BE2C (cell line): Measurements from ENCODE around the gene UCHL5.

Experiments used
- DNase-seq: peaks from one replicate; pipeline ENCODE4 v3.0.0-alpha.2; 2020
- H3K27me3 ChIP-seq: fragments of 250-450 bp; sonication (Bioruptor Pico); 2 replicates; pipeline ENCODE4 v1.5.1; 2020; ENCODE audit warnings: mild to moderate bottlenecking
- H3K36me3 ChIP-seq: fragments of 250-450 bp; sonication (Bioruptor Pico); 2 replicates; pipeline ENCODE4 v1.5.1; 2020; ENCODE audit warnings: mild to moderate bottlenecking
- H3K4me1 ChIP-seq: fragments of 250-450 bp; sonication (Bioruptor Pico); 2 replicates; pipeline ENCODE4 v1.5.1; 2020
- H3K4me3 ChIP-seq: 2 replicates; pipeline ENCODE4 v1.5.1; 2011; ENCODE audit warnings: low read depth, low read length
- H3K9me3 ChIP-seq: fragments of 250-450 bp; sonication (Bioruptor Pico); 2 replicates; pipeline ENCODE4 v1.5.1; 2020
- CTCF ChIP-seq: IDR thresholded peaks from 2 replicates; pipeline ENCODE4 v1.5.1; 2012; ENCODE audit warnings: mild to moderate bottlenecking, low read depth, low read length

UCHL5 gene

GRCh38 chr1:193025218-193025617 is 33.9 kb downstream of the UCHL5 start:
- no peak for DNase-seq
- Histone ChIP-seq H3K4me3 (no peak overlapping the region), H3K36me3 (peaks cover 30% of the 10 kb centered on the region), H3K4me1 (no peaks in the 10 kb centered on the region), H3K27me3 (no peaks in the 10 kb centered on the region), H3K9me3 (no peaks in the 10 kb centered on the region)
- TF ChIP-seq CTCF: no peak

GRCh38 chr1:193019442-193020026 is 39.6 kb downstream of the UCHL5 start:
- Histone ChIP-seq H3K4me3 (no peak overlapping the region), H3K9me3 (no peaks in the 10 kb centered on the region), H3K4me1 (no peaks in the 10 kb centered on the region), H3K27me3 (no peaks in the 10 kb centered on the region), H3K36me3 (peaks cover 8% of the 10 kb centered on the region)
- TF ChIP-seq CTCF: peak; percentile 44
- peak; percentile 22 for DNase-seq

- no peaks in the 10 kb centered on the region for H3K27me3 ChIP-seq
- H3K36me3 ChIP-seq: peaks cover 6% of the 10 kb centered on the region
- no peaks in the 10 kb centered on the region for H3K4me1 ChIP-seq
- no peak for TF ChIP-seq CTCF
- DNase-seq: no peak
- H3K9me3 ChIP-seq: no peaks in the 10 kb centered on the region
- no peak overlapping the region for H3K4me3 ChIP-seq
These were observed 42.4 kb downstream of the UCHL5 start for GRCh38 chr1:193016788-193017187.

GRCh38 chr1:193014400-193014799 is 44.8 kb downstream of the UCHL5 start:
- Histone ChIP-seq H3K27me3 (no peaks in the 10 kb centered on the region), H3K9me3 (no peaks in the 10 kb centered on the region), H3K4me3 (no peak overlapping the region), H3K4me1 (no peaks in the 10 kb centered on the region), H3K36me3 (peaks cover 6% of the 10 kb centered on the region)
- DNase-seq: no peak
- no peak for TF ChIP-seq CTCF

- Histone ChIP-seq H3K27me3 (no peaks in the 10 kb centered on the region), H3K9me3 (no peaks in the 10 kb centered on the region), H3K4me3 (no peak overlapping the region), H3K4me1 (no peaks in the 10 kb centered on the region), H3K36me3 (peaks cover 6% of the 10 kb centered on the region)
- DNase-seq: no peak
- TF ChIP-seq CTCF: no peak
These were observed 45.5 kb downstream of the UCHL5 start for GRCh38 chr1:193013707-193014106.

GRCh38 chr1:193013005-193013404 is 46.2 kb downstream of the UCHL5 start:
- no peaks in the 10 kb centered on the region for H3K4me1 ChIP-seq
- no peak overlapping the region for H3K4me3 ChIP-seq
- no peak for DNase-seq
- H3K9me3 ChIP-seq: no peaks in the 10 kb centered on the region
- peaks cover 6% of the 10 kb centered on the region for H3K36me3 ChIP-seq
- no peak for TF ChIP-seq CTCF
- no peaks in the 10 kb centered on the region for H3K27me3 ChIP-seq
